GM21360 (cell line): Measurements from ENCODE around the gene ACTN2.

ENCODE experiments used
- ATAC-seq: cut with Tn5 transposase; IDR thresholded peaks from one replicate; pipeline ENCODE4 v1.9.1; 2021; ENCODE audit warnings: mild to moderate bottlenecking, moderate library complexity; ENCODE audit not compliant: unreplicated experiment

ACTN2 gene

GRCh38 chr1:236812334-236813030 lies 126.2 kb downstream of the ACTN2 start:
- ATAC-seq = no peak
